Stimulated activated CD8-positive, alpha-beta memory T cell treated with anti-CD3 and anti-CD28 coated beads, Interleukin-12 subunit alpha, Interleukin-12 subunit beta, amount 100 ng/mL, for 4 hours (primary cell): ENCODE results near the gene AVPI1.

Experiments used
- DNase-seq: peaks from one replicate; pipeline ENCODE4 v3.0.0-alpha.2; 2020; ENCODE audit warnings: low read depth

The AVPI1 gene

GRCh38 chr10:97686962-97687784 lies at the start of gene AVPI1:
Gene AVPI1 (minus strand): TSS chr10:97687241. CDS start chr10:97679905, 7,336 bp downstream.
- DNase-seq: peak; percentile 96

- DNase-seq: no peak
Observed at GRCh38 chr10:97736403-97736901, 49.4 kb upstream of the AVPI1 start.

GRCh38 chr10:97734021-97734420 lies 47.0 kb upstream of the AVPI1 start:
- DNase-seq: no peak

GRCh38 chr10:97733256-97733655 lies 46.2 kb upstream of the AVPI1 start:
- no peak for DNase-seq

GRCh38 chr10:97732052-97732359 lies 45.0 kb upstream of the AVPI1 start:
- no peak for DNase-seq

- DNase-seq: no peak
Observed at GRCh38 chr10:97731346-97732051, 44.5 kb upstream of the AVPI1 start.

GRCh38 chr10:97729014-97729413 lies 42.0 kb upstream of the AVPI1 start:
- no peak for DNase-seq

GRCh38 chr10:97726636-97727178 lies 39.7 kb upstream of the AVPI1 start:
- no peak for DNase-seq

GRCh38 chr10:97724341-97724941 lies 37.4 kb upstream of the AVPI1 start:
- no peak for DNase-seq

GRCh38 chr10:97723001-97723400 lies 36.0 kb upstream of the AVPI1 start:
- no peak for DNase-seq

- no peak for DNase-seq
Observed at GRCh38 chr10:97721871-97722780, 35.1 kb upstream of the AVPI1 start.

- DNase-seq: no peak
Observed at GRCh38 chr10:97719602-97720001, 32.6 kb upstream of the AVPI1 start.

GRCh38 chr10:97718659-97719142 lies 31.7 kb upstream of the AVPI1 start:
- no peak for DNase-seq

GRCh38 chr10:97718178-97718577 lies 31.1 kb upstream of the AVPI1 start:
- no peak for DNase-seq

- no peak for DNase-seq
Observed at GRCh38 chr10:97717627-97718026, 30.6 kb upstream of the AVPI1 start.

- DNase-seq: no peak
Observed at GRCh38 chr10:97715259-97715874, 28.3 kb upstream of the AVPI1 start.

- DNase-seq: peak; percentile 28
Observed at GRCh38 chr10:97714401-97715258, 27.6 kb upstream of the AVPI1 start.

GRCh38 chr10:97713826-97714400 lies 26.9 kb upstream of the AVPI1 start:
- no peak for DNase-seq

GRCh38 chr10:97713339-97713825 lies 26.3 kb upstream of the AVPI1 start, which contains the start of gene MARVELD1:
Gene MARVELD1 (plus strand): TSS chr10:97713730. CDS start chr10:97713877, 147 bp downstream.
- DNase-seq: no peak
